Lower leg skin (tissue), 3 donors: Measurements from ENCODE around the gene NCEH1.

Source experiments
- POLR2A ChIP-seq, 2 donors: fragments of 450-650 bp; IDR thresholded peaks; one replicate each; pipeline ENCODE4 v1.6.1; 2016 to 2017; ENCODE audit warnings: antibody characterized with exemption in 2 of 2, mild to moderate bottlenecking in 1 of 2, moderate library complexity in 1 of 2
- TF ChIP-seq, protein P1 (sequence below), 3 donors: fragments of 450-650 bp; IDR thresholded peaks; one replicate each; pipeline ENCODE4 v1.5.1; 2016; ENCODE audit warnings: antibody characterized with exemption in 3 of 3, mild to moderate bottlenecking in 3 of 3, moderate library complexity in 2 of 3

DNA sequence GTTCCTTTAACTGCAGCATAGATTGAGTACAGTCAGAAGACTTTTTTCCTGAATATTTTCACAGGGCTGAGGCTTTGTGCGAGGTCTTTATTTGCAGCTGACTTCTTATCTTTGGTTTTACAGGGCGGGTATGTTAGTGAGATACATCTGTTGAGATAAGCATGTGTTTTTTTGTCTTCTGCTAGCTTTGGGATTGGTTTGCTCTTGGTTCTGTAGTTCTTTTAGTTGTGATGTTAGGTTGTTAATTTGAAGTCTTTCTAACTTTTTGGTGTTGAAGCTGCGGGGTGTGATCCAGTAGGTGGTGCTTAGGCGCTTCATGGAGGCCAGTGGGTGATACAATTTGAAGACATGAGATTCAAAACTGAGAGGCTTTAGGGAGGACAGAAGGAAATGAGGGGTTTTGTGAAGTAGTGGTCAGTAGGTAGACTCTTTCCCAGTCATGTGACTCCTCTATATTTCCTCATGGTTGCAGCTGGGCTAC is 119.7 kb downstream of the NCEH1 start:
- TF ChIP-seq POLR2A (IDR thresholded peaks at IDR 0.05) = no peak
- TF ChIP-seq, protein P1, sequence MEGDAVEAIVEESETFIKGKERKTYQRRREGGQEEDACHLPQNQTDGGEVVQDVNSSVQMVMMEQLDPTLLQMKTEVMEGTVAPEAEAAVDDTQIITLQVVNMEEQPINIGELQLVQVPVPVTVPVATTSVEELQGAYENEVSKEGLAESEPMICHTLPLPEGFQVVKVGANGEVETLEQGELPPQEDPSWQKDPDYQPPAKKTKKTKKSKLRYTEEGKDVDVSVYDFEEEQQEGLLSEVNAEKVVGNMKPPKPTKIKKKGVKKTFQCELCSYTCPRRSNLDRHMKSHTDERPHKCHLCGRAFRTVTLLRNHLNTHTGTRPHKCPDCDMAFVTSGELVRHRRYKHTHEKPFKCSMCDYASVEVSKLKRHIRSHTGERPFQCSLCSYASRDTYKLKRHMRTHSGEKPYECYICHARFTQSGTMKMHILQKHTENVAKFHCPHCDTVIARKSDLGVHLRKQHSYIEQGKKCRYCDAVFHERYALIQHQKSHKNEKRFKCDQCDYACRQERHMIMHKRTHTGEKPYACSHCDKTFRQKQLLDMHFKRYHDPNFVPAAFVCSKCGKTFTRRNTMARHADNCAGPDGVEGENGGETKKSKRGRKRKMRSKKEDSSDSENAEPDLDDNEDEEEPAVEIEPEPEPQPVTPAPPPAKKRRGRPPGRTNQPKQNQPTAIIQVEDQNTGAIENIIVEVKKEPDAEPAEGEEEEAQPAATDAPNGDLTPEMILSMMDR (IDR thresholded peaks at IDR 0.05) = no peak
